ENCODE measurements around the gene PMM2.

Gene PMM2

GRCh38 chr16:8849411-8850011 is 51.9 kb downstream of the PMM2 start:
- no peak for DNase-seq (ENCODE audit: extremely low read depth in 1 of 2, low read depth in 1 of 2)

DNA sequence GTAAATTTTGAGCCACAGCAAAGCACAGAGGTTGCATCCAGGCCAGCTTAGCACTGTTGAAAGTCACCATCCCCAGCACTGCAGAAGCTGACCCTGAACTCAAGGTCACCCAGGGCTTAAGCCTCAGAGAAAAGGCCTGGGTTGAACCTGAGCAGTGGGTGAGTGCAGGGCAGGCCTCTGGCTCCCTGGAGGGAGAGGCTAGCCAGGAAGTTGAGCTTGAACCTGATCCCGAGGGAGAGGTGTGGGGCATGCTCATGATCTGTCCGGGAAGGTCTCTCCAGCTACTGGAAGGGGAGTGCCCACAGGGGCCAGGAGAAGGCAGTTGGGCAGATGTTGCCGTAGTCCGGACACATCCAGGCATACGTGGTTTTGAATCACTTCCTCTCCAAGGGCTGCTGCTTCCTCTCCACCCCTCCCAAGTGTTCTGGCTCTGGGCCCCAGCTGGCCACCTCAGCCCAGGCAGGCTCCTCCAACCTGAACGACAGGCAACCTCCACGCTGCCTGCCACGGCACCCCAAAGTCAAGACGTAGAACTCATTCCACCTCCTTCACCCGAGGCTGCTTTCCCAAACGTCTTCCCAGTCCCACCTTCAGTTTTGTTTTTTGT is 52.7 kb downstream of the PMM2 start:
- no peak for DNase-seq (ENCODE audit: extremely low read depth in 1 of 2, low read depth in 1 of 2)

GRCh38 chr16:8851761-8852403 is 54.2 kb downstream of the PMM2 start:
- DNase-seq (ENCODE audit: extremely low read depth in 1 of 2, low read depth in 1 of 2), result no peak

GRCh38 chr16:8852534-8852933 is 54.9 kb downstream of the PMM2 start:
- no peak for DNase-seq (ENCODE audit: extremely low read depth in 1 of 2, low read depth in 1 of 2)

GRCh38 chr16:8853150-8853549 is 55.5 kb downstream of the PMM2 start:
- DNase-seq (ENCODE audit: extremely low read depth in 1 of 2, low read depth in 1 of 2), result no peak

GRCh38 chr16:8853611-8854010 is 56.0 kb downstream of the PMM2 start:
- no peak for DNase-seq (ENCODE audit: extremely low read depth in 1 of 2, low read depth in 1 of 2)

GRCh38 chr16:8854298-8854948 is 56.8 kb downstream of the PMM2 start:
- no peak for DNase-seq (ENCODE audit: extremely low read depth in 1 of 2, low read depth in 1 of 2)

DNA sequence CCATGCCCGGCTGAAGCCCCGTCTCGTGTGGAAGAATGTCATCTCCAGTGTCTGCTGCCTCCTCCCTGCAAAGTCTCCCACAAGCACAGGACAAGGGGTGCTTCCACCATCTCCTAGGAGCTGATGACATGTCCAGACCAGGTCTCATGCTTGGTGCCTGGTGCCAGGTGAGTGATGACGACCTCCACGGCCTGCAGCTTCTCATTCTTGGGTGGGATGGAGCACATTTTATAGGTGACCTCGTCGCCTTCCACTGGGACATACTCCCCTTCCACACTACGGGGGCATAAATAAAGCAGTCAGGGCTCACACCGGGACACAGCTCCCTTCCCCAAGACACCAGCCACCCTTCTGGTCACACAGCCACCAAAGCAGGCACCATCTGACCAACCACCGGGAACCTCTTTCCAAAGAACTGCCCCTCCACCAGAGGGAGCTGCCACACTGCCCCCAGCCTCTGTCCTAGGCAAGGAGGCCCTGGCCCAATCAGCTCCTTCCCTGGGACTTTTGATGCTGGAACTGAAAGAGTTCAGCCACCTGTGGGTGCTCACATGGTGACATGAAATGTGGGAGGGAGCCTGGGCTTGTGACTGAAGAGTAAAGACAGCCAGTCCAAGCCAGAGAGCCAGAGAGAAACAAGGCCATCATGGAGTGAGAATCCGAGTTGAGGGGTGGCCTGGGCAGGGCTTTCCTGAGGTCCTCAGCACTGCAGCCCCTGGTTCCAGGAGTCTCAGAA is 57.6 kb downstream of the PMM2 start:
- DNase-seq (ENCODE audit: extremely low read depth in 1 of 2, low read depth in 1 of 2), result no peak

DNA sequence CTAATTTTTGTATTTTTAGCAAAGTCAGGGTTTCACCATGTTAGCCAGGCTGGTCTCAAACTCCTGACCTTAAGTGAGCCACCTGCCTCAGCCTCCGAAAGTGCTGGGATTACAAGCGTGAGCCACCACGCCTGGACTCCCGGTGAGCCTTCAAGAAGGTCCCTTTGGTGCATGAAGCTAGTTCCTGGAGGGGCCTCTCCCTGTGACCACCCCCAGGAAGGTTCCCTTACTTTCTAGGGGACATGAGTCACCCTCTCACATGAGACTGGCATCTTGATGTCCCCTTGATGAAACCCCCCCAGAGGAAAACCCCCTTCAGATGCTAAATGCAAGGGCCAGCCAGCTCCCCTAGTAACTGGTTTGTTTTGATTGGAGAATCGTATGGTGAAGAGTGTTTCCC is 58.3 kb downstream of the PMM2 start:
- DNase-seq (ENCODE audit: extremely low read depth in 1 of 2, low read depth in 1 of 2), result no peak

DNA sequence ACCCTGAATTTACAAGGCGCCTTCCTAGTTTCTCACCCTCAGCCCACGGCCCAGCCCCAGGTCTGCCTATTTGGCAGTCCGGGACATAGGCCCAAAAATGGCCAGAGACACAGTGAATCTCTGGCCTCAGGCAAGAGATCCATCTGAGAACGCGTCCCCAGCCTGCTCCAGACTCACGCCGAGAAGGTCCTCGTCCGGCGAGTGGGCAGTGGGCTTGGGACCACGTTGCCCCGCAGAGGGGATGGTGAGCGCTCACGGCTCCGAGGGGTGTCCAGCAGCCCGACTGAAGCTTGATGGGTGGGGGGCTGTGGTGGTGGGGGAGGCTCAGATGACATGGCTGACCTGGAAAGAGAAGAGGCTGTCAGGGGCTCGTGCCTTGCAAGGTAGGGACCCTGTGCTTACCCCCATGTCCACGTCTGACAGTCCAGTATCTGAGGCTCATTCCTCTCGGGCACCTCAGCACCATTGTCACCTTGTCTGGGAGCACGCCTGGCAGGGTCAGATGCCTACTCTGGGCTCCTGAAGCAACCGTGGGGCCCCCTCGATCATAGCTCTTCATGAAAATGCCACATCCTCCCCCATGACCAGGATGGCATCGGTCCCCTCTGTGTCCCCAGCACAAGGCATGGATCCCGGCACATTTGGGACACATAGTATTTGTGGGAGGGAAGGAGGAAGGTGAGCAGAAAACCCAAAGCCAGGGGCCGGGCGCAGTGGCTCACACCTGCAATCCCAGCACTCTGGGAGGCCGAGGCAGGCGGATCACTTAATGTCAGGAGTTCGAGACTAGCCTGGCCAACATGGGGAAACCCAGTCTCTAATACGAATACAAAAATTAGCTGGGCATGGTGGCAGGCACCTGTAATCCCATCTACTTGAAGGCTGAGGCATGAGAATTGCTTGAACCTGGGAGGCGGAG is 61.6 kb downstream of the PMM2 start:
- no peak for DNase-seq (ENCODE audit: extremely low read depth in 1 of 2, low read depth in 1 of 2)

GRCh38 chr16:8859913-8860881 is 62.6 kb downstream of the PMM2 start:
- no peak for DNase-seq (ENCODE audit: extremely low read depth in 1 of 2, low read depth in 1 of 2)

DNA sequence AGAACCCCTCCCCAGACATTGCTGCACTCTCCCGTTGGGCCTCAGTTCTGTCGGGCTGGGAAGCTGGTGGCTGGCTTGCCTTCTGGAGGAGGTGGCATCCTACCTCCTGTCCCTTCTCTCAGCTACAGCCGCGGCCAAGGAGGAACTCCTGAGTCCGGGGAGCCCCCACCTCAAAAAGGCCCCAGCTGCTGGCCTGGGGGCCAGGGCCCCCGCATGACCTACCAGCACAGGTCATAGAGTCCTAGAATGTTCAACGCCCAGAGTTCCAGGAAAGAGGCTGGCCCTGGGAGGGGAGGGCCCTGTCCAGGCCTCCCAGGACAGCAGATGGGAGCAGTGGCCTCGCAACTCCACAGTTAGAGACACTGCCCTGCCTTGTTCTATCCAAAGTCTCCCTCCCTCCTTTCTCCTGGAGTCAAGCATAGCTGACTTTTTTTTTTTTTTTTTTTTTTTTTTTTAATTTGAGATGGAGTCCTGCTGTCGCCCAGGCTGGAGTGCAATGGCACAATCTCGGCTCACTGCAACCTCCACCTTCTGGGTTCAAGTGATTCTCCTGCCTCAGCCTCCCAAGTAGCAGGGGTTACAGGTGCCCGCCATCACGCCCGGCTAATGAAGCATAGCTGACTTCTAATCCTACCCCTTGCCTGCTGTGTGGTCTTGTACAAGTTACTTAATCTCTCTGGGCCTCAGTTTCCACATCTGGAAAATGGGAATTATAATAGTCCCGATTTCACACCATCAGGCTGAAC is 64.1 kb downstream of the PMM2 start:
- DNase-seq (ENCODE audit: extremely low read depth in 1 of 2, low read depth in 1 of 2), result no peak

DNA sequence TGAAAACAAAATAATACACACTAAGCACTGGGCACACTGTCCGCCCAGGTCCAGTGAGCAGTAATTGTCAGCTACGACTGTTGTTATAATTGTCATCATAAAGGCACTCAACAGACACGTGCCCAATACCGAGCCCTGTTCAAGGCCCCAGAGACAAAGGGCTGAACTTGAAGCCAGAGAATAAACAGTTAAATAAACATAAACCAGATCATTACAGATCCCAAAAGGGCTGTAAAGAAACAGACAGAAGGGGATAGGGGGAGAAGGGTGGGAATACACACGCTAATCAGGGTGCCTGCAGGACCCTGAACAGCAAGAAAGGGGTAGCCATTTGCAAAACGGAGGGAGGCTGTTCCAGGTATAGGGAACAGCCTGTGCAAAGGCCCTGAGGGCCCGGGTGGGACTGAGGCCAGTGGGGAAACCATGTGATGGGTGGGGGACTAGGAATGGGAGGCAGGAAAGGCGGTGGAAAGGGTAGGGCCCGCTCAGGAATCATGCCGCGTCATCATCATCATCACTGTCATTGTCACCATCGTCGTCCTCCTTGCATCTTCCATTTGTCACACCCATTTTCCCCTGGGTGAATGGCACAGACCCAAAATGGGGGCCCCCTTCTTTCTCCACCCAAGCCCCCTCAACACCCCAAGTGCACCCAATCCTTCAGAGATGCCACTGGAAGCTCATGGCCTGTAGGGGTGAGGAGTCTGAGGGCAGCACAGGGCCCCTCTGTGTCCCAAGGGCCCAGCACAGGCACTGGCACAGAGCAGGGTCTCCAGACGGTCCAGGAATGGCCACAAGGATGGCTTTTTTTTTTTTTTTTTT is 64.9 kb downstream of the PMM2 start:
- no peak for DNase-seq (ENCODE audit: extremely low read depth in 1 of 2, low read depth in 1 of 2)

DNA sequence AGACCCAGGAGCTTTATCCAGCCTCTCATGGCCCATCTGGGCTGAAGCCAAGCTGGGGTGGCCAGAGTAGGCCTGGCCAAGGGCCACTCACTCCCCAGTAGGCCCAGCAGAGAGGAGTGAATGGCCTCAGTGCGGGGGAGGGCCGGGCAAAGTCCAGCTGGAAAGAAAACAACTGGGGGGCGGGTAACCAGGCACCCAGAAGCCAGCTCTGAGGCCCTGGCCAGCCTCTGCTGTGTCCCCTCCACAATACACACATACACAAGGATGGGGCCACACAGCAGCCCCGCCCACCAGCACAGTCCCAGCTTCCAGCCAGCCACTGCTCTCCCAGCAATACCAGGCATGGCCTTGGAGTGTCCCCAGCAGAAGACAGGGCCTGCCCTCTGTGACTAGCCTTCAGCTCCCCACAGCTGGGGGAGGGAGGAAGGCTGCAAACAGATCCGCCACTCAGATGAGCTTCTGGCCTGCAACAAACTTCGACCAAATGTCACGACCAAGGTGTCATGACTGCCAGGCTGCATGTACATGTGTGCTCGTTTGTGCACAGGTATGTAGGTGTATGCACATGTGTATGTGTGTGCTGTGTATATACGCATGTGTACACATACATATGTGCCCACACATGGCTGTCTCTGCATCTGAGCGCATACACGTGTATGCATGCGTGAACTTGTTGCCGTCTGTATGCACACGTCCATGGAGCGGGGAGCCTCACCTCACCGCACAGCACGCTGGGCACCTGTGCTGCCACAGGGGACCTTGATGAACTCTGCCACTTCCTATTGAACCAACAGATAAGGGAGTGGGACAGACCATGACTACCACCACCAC is 66.2 kb downstream of the PMM2 start:
- no peak for DNase-seq (ENCODE audit: extremely low read depth in 1 of 2, low read depth in 1 of 2)

GRCh38 chr16:8864480-8865110 is 67.0 kb downstream of the PMM2 start:
- DNase-seq (ENCODE audit: extremely low read depth in 1 of 2, low read depth in 1 of 2), result no peak

GRCh38 chr16:8865145-8865882 is 67.7 kb downstream of the PMM2 start:
- DNase-seq (ENCODE audit: extremely low read depth in 1 of 2, low read depth in 1 of 2), result no peak

All from activated CD8-positive, alpha-beta memory T cell treated with anti-CD3 and anti-CD28 coated beads for 1 hour (primary cell).